ENCODE measurements around the gene WFDC1.

WFDC1 gene

GRCh38 chr16:84320511-84320910, 25.8 kb downstream of the WFDC1 start:
- Histone ChIP-seq H3K4me3 (ENCODE audit: low read length) (no peak overlapping the region), H3K4me1 (ENCODE audit: control insufficient read depth, insufficient read depth, low read length) (no peaks in the 10 kb centered on the region), H3K9me3 (replicated peaks; ENCODE audit: low read length) (peaks cover 3% of the 10 kb centered on the region), H3K9ac (ENCODE audit: low read depth, low read length) (no peak overlapping the region), H3K27me3 (ENCODE audit: control insufficient read depth, insufficient read depth, low read length) (peaks cover 22% of the 10 kb centered on the region), H3K4me2 (ENCODE audit: low read length) (no peak overlapping the region), H3K36me3 (ENCODE audit: insufficient read depth, low read length) (no peaks in the 10 kb centered on the region)

GRCh38 chr16:84321932-84322331, 27.3 kb downstream of the WFDC1 start:
- Histone ChIP-seq H3K4me1 (ENCODE audit: control insufficient read depth, insufficient read depth, low read length) (no peaks in the 10 kb centered on the region), H3K4me2 (ENCODE audit: low read length) (no peak overlapping the region), H3K4me3 (ENCODE audit: low read length) (no peak overlapping the region), H3K36me3 (ENCODE audit: insufficient read depth, low read length) (no peaks in the 10 kb centered on the region), H3K9ac (ENCODE audit: low read depth, low read length) (no peak overlapping the region), H3K27me3 (ENCODE audit: control insufficient read depth, insufficient read depth, low read length) (peaks cover 22% of the 10 kb centered on the region), H3K9me3 (replicated peaks; ENCODE audit: low read length) (peaks cover 3% of the 10 kb centered on the region)

GRCh38 chr16:84322749-84323148, 28.1 kb downstream of the WFDC1 start:
- H3K4me3 ChIP-seq (ENCODE audit: low read length) = no peak overlapping the region
- H3K4me2 ChIP-seq (ENCODE audit: low read length) = no peak overlapping the region
- H3K36me3 ChIP-seq (ENCODE audit: insufficient read depth, low read length) = no peaks in the 10 kb centered on the region
- peaks cover 22% of the 10 kb centered on the region for H3K27me3 ChIP-seq (ENCODE audit: control insufficient read depth, insufficient read depth, low read length)
- H3K9me3 ChIP-seq (replicated peaks; ENCODE audit: low read length) = peaks cover 3% of the 10 kb centered on the region
- H3K4me1 ChIP-seq (ENCODE audit: control insufficient read depth, insufficient read depth, low read length) = no peaks in the 10 kb centered on the region
- H3K9ac ChIP-seq (ENCODE audit: low read depth, low read length) = no peak overlapping the region

- peaks cover 3% of the 10 kb centered on the region for H3K9me3 ChIP-seq (replicated peaks; ENCODE audit: low read length)
- H3K9ac ChIP-seq (ENCODE audit: low read depth, low read length) = no peak overlapping the region
- no peaks in the 10 kb centered on the region for H3K36me3 ChIP-seq (ENCODE audit: insufficient read depth, low read length)
- no peak overlapping the region for H3K4me3 ChIP-seq (ENCODE audit: low read length)
- H3K4me2 ChIP-seq (ENCODE audit: low read length) = no peak overlapping the region
- peaks cover 22% of the 10 kb centered on the region for H3K27me3 ChIP-seq (ENCODE audit: control insufficient read depth, insufficient read depth, low read length)
- H3K4me1 ChIP-seq (ENCODE audit: control insufficient read depth, insufficient read depth, low read length) = no peaks in the 10 kb centered on the region
Observed at GRCh38 chr16:84323606-84324005, 28.9 kb downstream of the WFDC1 start.

- Histone ChIP-seq H3K27me3 (ENCODE audit: control insufficient read depth, insufficient read depth, low read length) (peaks cover 23% of the 10 kb centered on the region), H3K4me1 (ENCODE audit: control insufficient read depth, insufficient read depth, low read length) (no peaks in the 10 kb centered on the region), H3K4me3 (ENCODE audit: low read length) (no peak overlapping the region), H3K36me3 (ENCODE audit: insufficient read depth, low read length) (no peaks in the 10 kb centered on the region), H3K9ac (ENCODE audit: low read depth, low read length) (no peak overlapping the region), H3K9me3 (replicated peaks; ENCODE audit: low read length) (no peaks in the 10 kb centered on the region), H3K4me2 (ENCODE audit: low read length) (no peak overlapping the region)
Observed at GRCh38 chr16:84324434-84325262, 30.0 kb downstream of the WFDC1 start.

GRCh38 chr16:84326545-84326944, 31.9 kb downstream of the WFDC1 start:
- H3K9ac ChIP-seq (ENCODE audit: low read depth, low read length) = no peak overlapping the region
- no peaks in the 10 kb centered on the region for H3K4me1 ChIP-seq (ENCODE audit: control insufficient read depth, insufficient read depth, low read length)
- H3K9me3 ChIP-seq (replicated peaks; ENCODE audit: low read length) = no peaks in the 10 kb centered on the region
- peaks cover 17% of the 10 kb centered on the region for H3K27me3 ChIP-seq (ENCODE audit: control insufficient read depth, insufficient read depth, low read length)
- H3K4me3 ChIP-seq (ENCODE audit: low read length) = no peak overlapping the region
- H3K36me3 ChIP-seq (ENCODE audit: insufficient read depth, low read length) = no peaks in the 10 kb centered on the region
- no peak overlapping the region for H3K4me2 ChIP-seq (ENCODE audit: low read length)

- H3K4me1 ChIP-seq (ENCODE audit: control insufficient read depth, insufficient read depth, low read length) = no peaks in the 10 kb centered on the region
- H3K4me2 ChIP-seq (ENCODE audit: low read length) = no peak overlapping the region
- peaks cover 21% of the 10 kb centered on the region for H3K27me3 ChIP-seq (ENCODE audit: control insufficient read depth, insufficient read depth, low read length)
- no peaks in the 10 kb centered on the region for H3K9me3 ChIP-seq (replicated peaks; ENCODE audit: low read length)
- no peaks in the 10 kb centered on the region for H3K36me3 ChIP-seq (ENCODE audit: insufficient read depth, low read length)
- no peak overlapping the region for H3K9ac ChIP-seq (ENCODE audit: low read depth, low read length)
- H3K4me3 ChIP-seq (ENCODE audit: low read length) = no peak overlapping the region
Observed at GRCh38 chr16:84327926-84328505, 33.3 kb downstream of the WFDC1 start.

GRCh38 chr16:84329016-84329415, 34.3 kb downstream of the WFDC1 start:
- Histone ChIP-seq H3K36me3 (ENCODE audit: insufficient read depth, low read length) (no peaks in the 10 kb centered on the region), H3K9me3 (replicated peaks; ENCODE audit: low read length) (no peaks in the 10 kb centered on the region), H3K27me3 (ENCODE audit: control insufficient read depth, insufficient read depth, low read length) (peaks cover 29% of the 10 kb centered on the region), H3K4me2 (ENCODE audit: low read length) (no peak overlapping the region), H3K9ac (ENCODE audit: low read depth, low read length) (no peak overlapping the region), H3K4me1 (ENCODE audit: control insufficient read depth, insufficient read depth, low read length) (no peaks in the 10 kb centered on the region), H3K4me3 (ENCODE audit: low read length) (no peak overlapping the region)

- H3K36me3 ChIP-seq (ENCODE audit: insufficient read depth, low read length) = no peaks in the 10 kb centered on the region
- H3K4me1 ChIP-seq (ENCODE audit: control insufficient read depth, insufficient read depth, low read length) = no peaks in the 10 kb centered on the region
- H3K4me2 ChIP-seq (ENCODE audit: low read length) = no peak overlapping the region
- H3K9ac ChIP-seq (ENCODE audit: low read depth, low read length) = no peak overlapping the region
- H3K4me3 ChIP-seq (ENCODE audit: low read length) = no peak overlapping the region
- H3K9me3 ChIP-seq (replicated peaks; ENCODE audit: low read length) = no peaks in the 10 kb centered on the region
- peaks cover 31% of the 10 kb centered on the region for H3K27me3 ChIP-seq (ENCODE audit: control insufficient read depth, insufficient read depth, low read length)
Observed at GRCh38 chr16:84329843-84330684, 35.4 kb downstream of the WFDC1 start.

- Histone ChIP-seq H3K9me3 (replicated peaks; ENCODE audit: low read length) (no peaks in the 10 kb centered on the region), H3K4me1 (ENCODE audit: control insufficient read depth, insufficient read depth, low read length) (no peaks in the 10 kb centered on the region), H3K36me3 (ENCODE audit: insufficient read depth, low read length) (no peaks in the 10 kb centered on the region), H3K4me3 (ENCODE audit: low read length) (no peak overlapping the region), H3K27me3 (ENCODE audit: control insufficient read depth, insufficient read depth, low read length) (peaks cover 31% of the 10 kb centered on the region), H3K4me2 (ENCODE audit: low read length) (no peak overlapping the region), H3K9ac (ENCODE audit: low read depth, low read length) (no peak overlapping the region)
Observed at GRCh38 chr16:84330685-84331050, 36.0 kb downstream of the WFDC1 start.

GRCh38 chr16:84331998-84332780, 37.5 kb downstream of the WFDC1 start:
- no peaks in the 10 kb centered on the region for H3K4me1 ChIP-seq (ENCODE audit: control insufficient read depth, insufficient read depth, low read length)
- H3K36me3 ChIP-seq (ENCODE audit: insufficient read depth, low read length) = no peaks in the 10 kb centered on the region
- H3K9ac ChIP-seq (ENCODE audit: low read depth, low read length) = no peak overlapping the region
- H3K4me2 ChIP-seq (ENCODE audit: low read length) = no peak overlapping the region
- no peaks in the 10 kb centered on the region for H3K9me3 ChIP-seq (replicated peaks; ENCODE audit: low read length)
- no peak overlapping the region for H3K4me3 ChIP-seq (ENCODE audit: low read length)
- H3K27me3 ChIP-seq (ENCODE audit: control insufficient read depth, insufficient read depth, low read length) = peaks cover 31% of the 10 kb centered on the region
